ENCODE results near the gene PLA2G4F.

Gene PLA2G4F

GRCh38 chr15:42147431-42147735 is 9.1 kb downstream of the PLA2G4F start:
- no peak for DNase-seq (ENCODE audit: low spot score)

DNA sequence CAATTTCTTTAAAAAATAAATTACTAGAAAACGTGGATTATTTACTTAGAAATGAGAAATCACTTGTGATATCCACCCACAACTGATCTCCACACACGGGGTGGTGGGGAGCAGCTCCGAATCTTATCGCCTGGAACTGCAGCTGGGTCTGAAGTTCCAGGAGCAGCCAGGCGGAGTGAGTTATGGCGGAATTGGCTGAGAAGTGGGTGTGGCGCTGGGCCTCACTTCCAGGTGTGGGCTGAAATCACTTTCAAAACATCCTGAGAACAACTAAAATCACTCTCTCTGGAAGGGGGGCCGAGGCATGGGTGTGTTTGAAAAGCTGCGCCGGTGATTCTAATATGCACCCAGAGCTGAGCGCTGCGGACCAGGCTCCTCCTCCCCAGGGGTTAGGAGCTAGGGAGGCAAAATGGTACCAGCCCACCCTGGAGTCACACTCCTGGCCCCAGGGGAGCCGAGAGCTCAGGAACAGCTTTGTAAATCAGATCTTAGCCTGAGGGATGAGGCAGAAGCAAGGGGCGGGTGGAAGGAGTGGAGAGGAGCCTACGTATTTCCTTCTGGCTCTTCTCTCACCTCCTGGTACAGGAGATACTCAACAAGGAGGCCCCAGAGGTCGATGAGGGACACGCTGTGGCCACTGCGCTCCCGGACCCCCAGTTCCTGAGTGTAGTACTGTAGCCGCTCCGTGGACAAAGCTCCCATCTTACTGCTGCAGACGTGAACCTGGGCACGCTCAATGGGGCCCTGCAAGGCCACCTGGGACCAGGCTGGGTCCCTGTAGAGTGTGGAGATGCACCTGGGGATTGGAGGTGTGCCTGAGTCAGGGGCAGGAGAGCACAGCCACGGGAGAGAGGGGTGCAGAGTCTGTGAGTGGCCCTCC is 9.6 kb downstream of the PLA2G4F start:
- no peak for DNase-seq (ENCODE audit: low spot score)

- no peak for DNase-seq (ENCODE audit: low spot score)
Measured at GRCh38 chr15:42145546-42146455, 10.6 kb downstream of the PLA2G4F start.

GRCh38 chr15:42144841-42145375 is 11.5 kb downstream of the PLA2G4F start:
- DNase-seq (ENCODE audit: low spot score), result no peak

GRCh38 chr15:42143866-42144625 is 12.4 kb downstream of the PLA2G4F start:
- DNase-seq (ENCODE audit: low spot score), result no peak

DNA sequence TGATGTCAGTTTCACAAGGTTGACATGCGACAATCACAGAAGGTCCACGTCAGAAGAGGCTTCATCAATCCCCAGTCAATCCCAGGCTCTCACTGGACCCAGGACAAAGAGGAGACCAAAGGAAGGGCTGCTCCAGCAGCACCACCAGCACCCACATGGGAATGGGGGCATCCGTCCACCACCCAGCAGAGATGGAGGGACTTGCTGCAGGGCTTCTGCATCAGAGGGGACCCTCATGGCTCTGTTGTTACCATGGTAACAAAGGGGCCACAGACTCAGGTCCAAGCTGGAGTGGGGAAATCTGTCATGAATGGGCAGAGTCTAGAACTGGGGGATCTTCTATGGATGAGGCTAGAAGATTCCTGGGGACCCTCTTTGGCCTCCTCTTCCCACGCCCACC is 13.1 kb downstream of the PLA2G4F start:
- no peak for DNase-seq (ENCODE audit: low spot score)

DNA sequence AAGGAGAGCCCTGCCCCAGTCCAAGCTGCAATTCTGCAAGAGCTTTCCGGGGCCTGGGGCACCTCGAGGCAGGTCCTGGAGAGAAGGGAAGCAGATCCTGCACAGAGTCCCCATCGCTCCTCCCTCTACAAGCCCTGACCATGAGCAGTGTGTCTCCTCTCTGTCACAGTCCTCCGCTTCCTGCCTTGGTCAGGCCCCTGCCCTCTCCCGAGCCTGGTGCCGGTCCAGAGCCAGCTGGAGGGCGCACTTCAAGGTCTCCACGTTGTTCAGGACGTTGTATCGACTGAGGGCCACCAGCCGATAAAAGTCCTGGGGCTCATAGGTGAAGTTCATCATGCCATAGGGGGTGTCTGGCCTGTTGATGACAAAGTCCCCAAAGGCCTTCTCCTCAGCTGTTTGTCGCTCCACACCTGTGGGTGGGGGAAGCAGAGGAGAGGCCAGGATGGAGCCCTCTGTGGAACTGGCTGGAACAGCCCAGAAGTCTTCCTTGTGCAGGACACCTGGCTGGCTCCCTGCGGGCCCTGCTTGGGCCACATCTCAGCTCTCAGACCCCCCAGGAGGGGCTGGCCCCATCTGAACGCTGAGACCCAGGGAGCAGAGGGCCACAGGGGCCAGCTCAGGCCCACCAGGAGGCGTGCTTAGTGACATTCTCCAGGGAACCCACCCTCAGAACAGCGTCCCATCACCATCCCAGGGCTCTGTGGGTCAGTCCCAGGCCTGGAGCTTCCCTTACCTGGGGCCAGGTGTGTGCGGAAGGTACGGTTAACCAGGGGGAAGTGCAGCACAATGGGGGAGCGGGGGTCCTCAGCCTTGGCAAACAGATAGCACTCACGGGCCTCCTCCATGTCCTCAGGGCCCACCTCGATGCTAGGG is 14.4 kb downstream of the PLA2G4F start:
- DNase-seq (ENCODE audit: low spot score), result no peak

- DNase-seq (ENCODE audit: low spot score), result no peak
Measured at GRCh38 chr15:42141246-42141645, 15.2 kb downstream of the PLA2G4F start.

DNA sequence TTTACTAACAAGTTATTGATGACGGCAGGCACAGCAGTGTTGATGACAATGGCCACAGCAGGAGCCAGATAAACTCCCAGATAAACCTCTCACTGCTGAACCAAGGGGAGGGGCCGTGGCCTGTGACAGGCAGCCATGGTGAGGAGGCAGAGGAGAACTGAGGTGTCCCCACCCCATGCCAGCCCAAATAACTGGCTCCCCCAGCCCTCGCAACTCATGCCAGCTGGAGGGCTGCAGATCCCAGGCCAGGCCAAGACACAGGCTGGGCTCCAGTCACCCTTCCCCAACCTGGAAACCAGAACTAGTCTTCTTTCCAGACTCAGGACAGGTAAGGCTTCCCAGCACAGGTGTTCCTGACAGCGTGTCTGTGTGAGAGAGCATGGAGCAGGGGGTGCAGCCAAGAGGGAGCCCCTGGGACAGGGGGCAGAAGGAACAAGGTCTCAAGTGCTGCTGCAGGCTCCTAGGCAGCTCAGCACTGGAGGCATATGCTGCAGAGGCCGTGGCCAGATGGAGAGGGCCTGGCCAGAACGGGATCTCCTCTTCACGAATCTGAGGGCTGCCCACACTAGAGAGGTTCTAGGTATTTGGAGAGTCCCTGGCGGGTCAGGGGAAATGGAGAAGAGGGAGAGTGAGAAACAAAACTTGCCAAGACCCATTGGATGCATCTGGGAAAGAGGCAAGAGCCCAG is 15.9 kb downstream of the PLA2G4F start:
- no peak for DNase-seq (ENCODE audit: low spot score)

- no peak for DNase-seq (ENCODE audit: low spot score)
Measured at GRCh38 chr15:42139596-42139995, 16.8 kb downstream of the PLA2G4F start.

DNA sequence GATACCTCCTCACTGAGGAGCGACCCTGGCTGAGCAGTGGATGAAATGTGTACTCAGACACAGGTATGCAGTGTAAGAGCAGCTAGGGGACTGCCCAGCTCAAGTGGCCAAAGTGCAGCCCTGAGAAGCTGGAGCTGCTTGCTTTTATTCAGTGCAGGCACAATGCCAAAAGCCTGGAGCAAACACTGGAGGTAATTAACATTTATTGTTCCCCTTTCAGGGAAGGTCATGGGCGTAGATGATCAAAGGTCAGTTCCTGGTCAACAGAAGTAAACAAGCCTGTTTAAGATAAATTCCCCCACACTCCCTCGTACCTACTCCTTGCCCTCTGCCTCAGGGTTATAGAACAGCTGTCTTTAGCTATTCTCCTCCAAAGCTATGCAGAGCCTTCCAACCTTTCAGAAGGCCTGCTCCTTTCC is 17.5 kb downstream of the PLA2G4F start:
- no peak for DNase-seq (ENCODE audit: low spot score)

DNA sequence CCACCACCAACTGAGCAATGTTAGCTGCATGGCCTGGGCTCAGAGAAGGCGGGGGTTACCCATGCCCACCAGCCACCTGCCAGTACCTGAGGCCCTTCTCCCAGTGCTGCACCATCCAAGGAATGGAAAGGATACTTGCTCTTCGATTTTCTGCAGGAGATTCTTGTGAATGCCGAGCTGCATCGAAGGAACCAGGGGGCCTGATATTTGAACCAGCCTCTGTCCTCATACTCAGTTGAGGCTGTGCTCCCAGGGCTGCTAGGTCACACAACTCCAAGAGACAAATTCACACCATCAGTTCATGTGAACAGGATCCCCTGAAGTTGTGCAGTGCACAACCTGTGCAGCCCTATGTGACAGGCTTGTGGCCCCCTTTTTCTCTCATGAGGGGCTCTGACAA is 18.0 kb downstream of the PLA2G4F start:
- no peak for DNase-seq (ENCODE audit: low spot score)

DNA sequence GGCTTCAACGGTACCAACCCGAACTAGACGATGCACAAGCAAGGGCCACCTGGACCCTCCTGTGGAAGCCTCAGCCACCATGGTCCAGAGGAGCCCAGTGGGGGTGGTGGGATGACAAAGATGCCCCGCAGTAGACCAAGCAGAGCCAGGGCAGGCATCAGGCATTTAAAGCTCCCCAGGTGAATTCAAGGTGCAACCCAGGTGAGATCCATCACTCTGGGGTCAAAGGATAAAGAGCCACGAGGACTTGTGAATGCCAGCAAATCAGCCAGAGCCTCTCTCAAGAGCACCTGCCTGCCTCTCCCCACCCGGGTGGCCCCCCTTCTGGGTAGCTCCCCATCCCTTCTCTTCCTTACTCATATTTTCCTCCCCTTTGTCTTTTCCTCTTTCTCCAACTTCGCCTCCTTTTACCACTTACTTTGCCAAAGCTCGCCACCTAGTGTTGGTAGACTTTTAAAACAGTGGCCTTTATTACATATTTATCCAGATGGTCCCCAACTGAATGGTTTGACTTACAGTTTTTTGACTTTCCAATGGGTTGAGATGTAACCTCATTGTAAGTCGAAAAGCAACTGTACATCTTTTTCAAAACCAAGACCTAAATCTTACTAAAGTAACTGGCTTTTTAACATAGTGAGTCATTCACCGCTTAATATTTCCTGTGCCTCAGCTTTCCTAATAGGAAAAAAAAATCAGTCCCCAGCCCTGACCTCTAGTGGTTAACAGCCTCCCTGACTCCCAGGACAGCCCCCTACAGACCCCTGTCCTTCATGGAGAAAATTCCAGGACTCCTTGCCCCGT is 18.8 kb downstream of the PLA2G4F start:
- peak; percentile 57 for DNase-seq (ENCODE audit: low spot score)

- no peak for DNase-seq (ENCODE audit: low spot score)
Measured at GRCh38 chr15:42136513-42136912, 19.9 kb downstream of the PLA2G4F start.

- DNase-seq (ENCODE audit: low spot score), result no peak
Measured at GRCh38 chr15:42135351-42135750, 21.1 kb downstream of the PLA2G4F start.

- no peak for DNase-seq (ENCODE audit: low spot score)
Measured at GRCh38 chr15:42134617-42135245, 21.7 kb downstream of the PLA2G4F start.

DNA sequence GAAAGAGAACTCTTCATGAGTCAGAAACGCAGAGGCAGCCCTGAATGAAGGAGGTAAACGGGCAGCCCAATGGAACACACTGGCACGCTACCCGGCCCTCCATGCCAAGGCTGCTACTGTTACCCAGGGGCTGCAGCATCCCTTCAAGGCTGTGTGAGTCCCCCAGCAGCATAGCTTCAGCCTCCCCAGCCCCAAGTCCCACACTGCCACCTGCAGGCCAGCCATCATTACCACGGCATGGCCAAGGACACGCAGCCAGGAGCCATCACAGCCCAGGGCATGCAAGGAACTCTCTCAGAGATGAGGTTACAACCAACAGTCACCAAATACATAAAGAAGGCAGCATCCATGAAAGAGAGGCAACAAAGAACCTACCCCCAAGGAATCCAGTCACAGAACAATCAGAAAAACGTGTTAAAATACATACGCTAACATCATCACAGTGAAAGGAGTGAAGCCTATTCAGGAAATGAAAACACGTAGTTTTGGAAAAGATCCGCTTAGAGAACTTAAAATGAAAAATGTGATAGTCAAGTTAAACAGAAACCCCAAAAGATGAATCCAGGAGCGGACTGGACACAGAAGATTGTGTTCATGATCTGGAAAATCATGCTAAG is 22.4 kb downstream of the PLA2G4F start:
- DNase-seq (ENCODE audit: low spot score), result peak; percentile 29

GRCh38 chr15:42133356-42133755 is 23.1 kb downstream of the PLA2G4F start:
- no peak for DNase-seq (ENCODE audit: low spot score)
